Suprapubic skin (tissue), 3 donors: ENCODE results near the gene EFCAB6.

Experiments
- EP300 ChIP-seq: sonication (generic); formaldehyde crosslinking; IDR thresholded peaks from one replicate; pipeline ENCODE4 v1.6.1; 2017; ENCODE audit warnings: antibody characterized with exemption
- TF ChIP-seq, protein P1 (sequence below), 2 donors: fragments of 200-600 bp in 1 of 2; fragments of 450-650 bp in 1 of 2; sonication (generic) in 1 of 2; IDR thresholded peaks; one replicate each; pipeline ENCODE4 v1.5.1; 2016 to 2019; ENCODE audit warnings: antibody characterized with exemption in 2 of 2, mild to moderate bottlenecking in 1 of 2, moderate library complexity in 1 of 2

DNA sequence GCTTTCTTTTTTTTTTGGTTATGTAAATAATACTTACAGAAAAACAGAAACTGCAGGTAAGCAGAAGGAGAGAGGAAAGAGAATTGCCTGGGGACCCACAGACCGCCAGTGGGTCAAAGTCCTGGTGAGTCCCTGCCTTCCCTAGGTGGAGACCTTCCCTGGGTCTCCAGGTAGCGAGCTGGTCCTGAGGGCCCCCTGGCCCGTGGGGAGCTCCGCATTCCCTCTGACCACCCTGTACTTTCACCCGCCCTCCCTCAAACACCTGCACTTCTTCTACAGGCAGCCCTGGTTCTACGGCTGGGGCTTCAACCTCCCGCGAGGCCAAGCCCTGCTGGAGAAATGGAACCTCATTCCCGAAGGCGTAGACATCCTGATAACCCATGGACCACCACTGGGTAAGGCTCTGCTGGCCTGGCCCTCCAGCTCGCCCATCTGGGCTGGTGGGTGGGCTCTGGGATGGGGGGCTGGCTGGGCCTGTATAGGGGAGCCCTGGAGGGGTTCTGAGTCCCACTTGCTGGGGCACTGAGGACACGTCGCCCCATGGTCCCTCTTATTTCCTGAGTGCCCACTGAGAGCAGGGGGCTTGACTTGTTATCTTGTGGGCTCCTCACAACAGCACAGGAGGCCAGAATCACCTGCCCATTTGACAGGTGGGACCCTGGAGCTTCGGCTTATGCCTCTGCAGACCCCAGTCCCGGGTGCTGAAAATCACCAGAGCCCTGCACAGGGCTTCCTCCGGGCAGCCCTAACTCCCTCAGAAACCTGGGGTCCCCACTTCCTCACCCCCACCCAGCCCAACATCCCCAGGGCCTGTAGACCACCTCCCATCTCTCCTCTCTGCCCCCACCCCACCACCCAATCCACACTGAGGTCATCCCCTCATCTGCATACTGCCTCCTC lies 313.9 kb downstream of the EFCAB6 start:
- TF ChIP-seq, protein P1, sequence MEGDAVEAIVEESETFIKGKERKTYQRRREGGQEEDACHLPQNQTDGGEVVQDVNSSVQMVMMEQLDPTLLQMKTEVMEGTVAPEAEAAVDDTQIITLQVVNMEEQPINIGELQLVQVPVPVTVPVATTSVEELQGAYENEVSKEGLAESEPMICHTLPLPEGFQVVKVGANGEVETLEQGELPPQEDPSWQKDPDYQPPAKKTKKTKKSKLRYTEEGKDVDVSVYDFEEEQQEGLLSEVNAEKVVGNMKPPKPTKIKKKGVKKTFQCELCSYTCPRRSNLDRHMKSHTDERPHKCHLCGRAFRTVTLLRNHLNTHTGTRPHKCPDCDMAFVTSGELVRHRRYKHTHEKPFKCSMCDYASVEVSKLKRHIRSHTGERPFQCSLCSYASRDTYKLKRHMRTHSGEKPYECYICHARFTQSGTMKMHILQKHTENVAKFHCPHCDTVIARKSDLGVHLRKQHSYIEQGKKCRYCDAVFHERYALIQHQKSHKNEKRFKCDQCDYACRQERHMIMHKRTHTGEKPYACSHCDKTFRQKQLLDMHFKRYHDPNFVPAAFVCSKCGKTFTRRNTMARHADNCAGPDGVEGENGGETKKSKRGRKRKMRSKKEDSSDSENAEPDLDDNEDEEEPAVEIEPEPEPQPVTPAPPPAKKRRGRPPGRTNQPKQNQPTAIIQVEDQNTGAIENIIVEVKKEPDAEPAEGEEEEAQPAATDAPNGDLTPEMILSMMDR (IDR thresholded peaks at IDR 0.05), result no peak
- no peak for TF ChIP-seq EP300
